ENCODE measurements around the gene MED10. TPM values are rescaled to one million over a fixed set of nuclear protein-coding genes. Genes with fewer than 3 reads are reported as not detected.

MED10 gene
- total and polyA plus RNA-seq, 7 donors, result 29.2 to 67.6 (median 38.4) TPM

GRCh38 chr5:6338871-6339270, 39.5 kb downstream of the MED10 start:
- TF ChIP-seq POLR2A (IDR thresholded peaks at IDR 0.05) (no peak), EP300 (IDR thresholded peaks at IDR 0.05) (no peak), POLR2AphosphoS5 (IDR thresholded peaks at IDR 0.05) (no peak), CTCF (IDR thresholded peaks at IDR 0.05) (no peak)
- WGBS, 2 donors, result 90 to 92% methylated on average over 4 of the region's 4 CpGs
- no peak overlapping the region for H3K27ac ChIP-seq
- H3K27me3 ChIP-seq, result no peaks in the 10 kb centered on the region
- no peaks in the 10 kb centered on the region for H3K4me1 ChIP-seq
- H3K9me3 ChIP-seq, result no peaks in the 10 kb centered on the region
- no peak overlapping the region for H3K4me3 ChIP-seq
- peaks cover 0 to 3% (median 0%) of the 10 kb centered on the region in 4 donors for H3K36me3 ChIP-seq
- DNase-seq, result peak; percentile 43
- intact Hi-C loops (cut with DNase I), result no loop called here

GRCh38 chr5:6338135-6338534, 40.2 kb downstream of the MED10 start:
- TF ChIP-seq CTCF (IDR thresholded peaks at IDR 0.05) (no peak), POLR2A (IDR thresholded peaks at IDR 0.05) (no peak), POLR2AphosphoS5 (IDR thresholded peaks at IDR 0.05) (no peak), EP300 (IDR thresholded peaks at IDR 0.05) (no peak)
- H3K27ac ChIP-seq, result no peak overlapping the region
- no peaks in the 10 kb centered on the region for H3K4me1 ChIP-seq

GRCh38 chr5:6333182-6333905, 45.0 kb downstream of the MED10 start:
- H3K9me3 ChIP-seq, result peaks cover 5 to 12% (median 7%) of the 10 kb centered on the region in 4 donors
- WGBS, 2 donors, result 91 to 94% methylated on average over 5 of the region's 5 CpGs
- peak; percentile 26 for DNase-seq
- TF ChIP-seq CTCF (IDR thresholded peaks at IDR 0.05) (no peak), POLR2AphosphoS5 (IDR thresholded peaks at IDR 0.05) (no peak), POLR2A (IDR thresholded peaks at IDR 0.05) (no peak), EP300 (IDR thresholded peaks at IDR 0.05) (no peak)
- intact Hi-C loops (cut with DNase I), result no loop called here
- H3K4me1 ChIP-seq, result no peaks in the 10 kb centered on the region
- no peaks in the 10 kb centered on the region for H3K27me3 ChIP-seq
- no peak overlapping the region for H3K4me3 ChIP-seq
- H3K36me3 ChIP-seq, result peaks cover 0 to 10% (median 0%) of the 10 kb centered on the region in 4 donors
- H3K27ac ChIP-seq, result no peak overlapping the region

More at GRCh38 chr5:6338135-6338534, 40.2 kb downstream of the MED10 start:
- 76 to 82% methylated on average over 3 of the region's 3 CpGs for WGBS, 2 donors
- intact Hi-C loops (cut with DNase I), result no loop called here
- no peak for DNase-seq
- Histone ChIP-seq H3K9me3 (no peaks in the 10 kb centered on the region), H3K4me3 (no peak overlapping the region), H3K27me3 (no peaks in the 10 kb centered on the region), H3K36me3 (peaks cover 0 to 4% (median 0%) of the 10 kb centered on the region in 4 donors)

GRCh38 chr5:6328173-6328572, 50.2 kb downstream of the MED10 start:
- no peak for TF ChIP-seq EP300 (IDR thresholded peaks at IDR 0.05)
- no peak for TF ChIP-seq CTCF (IDR thresholded peaks at IDR 0.05)
- no peak for TF ChIP-seq POLR2AphosphoS5 (IDR thresholded peaks at IDR 0.05)
- TF ChIP-seq POLR2A (IDR thresholded peaks at IDR 0.05), result no peak
- Histone ChIP-seq H3K4me1 (no peaks in the 10 kb centered on the region), H3K27me3 (no peaks in the 10 kb centered on the region), H3K9me3 (peaks cover 5 to 12% (median 7%) of the 10 kb centered on the region in 4 donors), H3K27ac (no peak overlapping the region), H3K4me3 (no peak overlapping the region), H3K36me3 (peaks cover 0 to 6% (median 0%) of the 10 kb centered on the region in 4 donors)
- intact Hi-C loops (cut with DNase I), result no loop called here
- WGBS, 2 donors, result 45 to 46% methylated on average over 3 of the region's 3 CpGs
- DNase-seq, result no peak
